IMR-90 (cell line): ENCODE measurements around the gene RSBN1. TPM values are rescaled to one million over a fixed set of nuclear protein-coding genes. Genes with fewer than 3 reads are reported as not detected.

Source experiments
- ATAC-seq: fragments of 200-7000 bp; cut with Tn5 transposase; 2 replicates; pipeline ENCODE4 v1.9.1; 2020; ENCODE audit warnings: low read depth, mild to moderate bottlenecking, moderate library complexity
- BruUV-seq: library from RNA; stranded (reverse); fragments of 400-500 nt; replicated peaks from 2 replicates; lab custom pipeline; 2021; lab: Mats Ljungman, UMichigan
- CTCF ChIA-PET: fragments of 300-600 bp; formaldehyde crosslinking; extraction: SDS; loops from one replicate; lab custom pipeline; 2021; ENCODE audit warnings: antibody characterized with exemption; lab: Yijun Ruan, JAX
- POLR2A ChIA-PET: fragments of 300-600 bp; sonication (Branson Sonifier 250); formaldehyde crosslinking; loops from one replicate; lab custom pipeline; 2022; ENCODE audit warnings: antibody characterized with exemption; ENCODE audit not compliant: unreplicated experiment; lab: Charles Lee
- DNase-seq: peaks from one replicate; pipeline ENCODE4 v3.0.0; 2013
- H2AFZ ChIP-seq: replicated peaks from 2 replicates; pipeline ENCODE3; 2013; ENCODE audit warnings: low read length, mild to moderate bottlenecking; ENCODE audit not compliant: poor library complexity
- H2AK5ac ChIP-seq: 2 replicates; pipeline ENCODE4 v1.6.1; 2013; ENCODE audit warnings: low read depth, low read length, inconsistent platforms
- H2AK9ac ChIP-seq: replicated peaks from 2 replicates; pipeline ENCODE3; 2013; ENCODE audit warnings: mild to moderate bottlenecking, low read depth, low read length, moderate library complexity; ENCODE audit not compliant: poor library complexity
- H2BK120ac ChIP-seq: 2 replicates; pipeline ENCODE4 v1.6.1; 2013; ENCODE audit warnings: low read depth, low read length, inconsistent platforms
- H2BK15ac ChIP-seq: 3 replicates; pipeline ENCODE4 v1.6.1; 2013; ENCODE audit warnings: low read depth, low read length, inconsistent platforms
- H2BK20ac ChIP-seq: 2 replicates; pipeline ENCODE4 v1.6.1; 2013; ENCODE audit warnings: low read depth, mild to moderate bottlenecking, inconsistent platforms, low read length, moderate library complexity
- H2BK5ac ChIP-seq: 2 replicates; pipeline ENCODE4 v1.6.1; 2013; ENCODE audit warnings: mild to moderate bottlenecking, low read depth, low read length, inconsistent platforms; ENCODE audit not compliant: poor library complexity, severe bottlenecking
- H3K14ac ChIP-seq: replicated peaks from 2 replicates; pipeline ENCODE4 v1.6.1; 2013; ENCODE audit warnings: low read depth, low read length, inconsistent platforms
- H3K18ac ChIP-seq: 2 replicates; pipeline ENCODE4 v1.6.1; 2013; ENCODE audit warnings: low read depth, low read length, control low read depth
- H3K23ac ChIP-seq: 2 replicates; pipeline ENCODE4 v1.6.1; 2013; ENCODE audit warnings: low read depth, low read length, inconsistent platforms
- H3K27ac ChIP-seq: 2 replicates; pipeline ENCODE4 v1.5.1; 2013; ENCODE audit warnings: mild to moderate bottlenecking, control low read depth, low read length; ENCODE audit not compliant: insufficient read depth
- H3K27me3 ChIP-seq: 2 replicates; pipeline ENCODE4 v1.6.1; 2013; ENCODE audit warnings: low read length; ENCODE audit not compliant: control insufficient read depth, insufficient read depth
- H3K36me3 ChIP-seq: 2 replicates; pipeline ENCODE4 v1.6.1; 2013; ENCODE audit warnings: low read length, mixed read lengths; ENCODE audit not compliant: control insufficient read depth, insufficient read depth
- H3K4ac ChIP-seq: 2 replicates; pipeline ENCODE4 v1.6.1; 2013; ENCODE audit warnings: low read depth, low read length, inconsistent platforms
- H3K4me1 ChIP-seq: 2 replicates; pipeline ENCODE4 v1.6.1; 2013; ENCODE audit warnings: low read length, mixed read lengths; ENCODE audit not compliant: control insufficient read depth, insufficient read depth
- H3K4me2 ChIP-seq: 2 replicates; pipeline ENCODE4 v1.6.1; 2013; ENCODE audit warnings: low read depth, mild to moderate bottlenecking, control low read depth, low read length, moderate library complexity
- H3K4me3 ChIP-seq: 2 replicates; pipeline ENCODE4 v1.5.1; 2013; ENCODE audit warnings: low read depth, mild to moderate bottlenecking, control low read depth, low read length, moderate library complexity; ENCODE audit not compliant: insufficient read depth
- H3K56ac ChIP-seq: 2 replicates; pipeline ENCODE4 v1.6.1; 2013; ENCODE audit warnings: low read length, inconsistent platforms; ENCODE audit not compliant: insufficient read depth; ENCODE audit errors: extremely low read depth
- H3K79me1 ChIP-seq, 2 experiments: 2 replicates each; pipeline ENCODE4 v1.6.1; 2013; ENCODE audit warnings: low read length in 2 of 2, inconsistent platforms in 1 of 2, low read depth in 1 of 2
- H3K9ac ChIP-seq: 2 replicates; pipeline ENCODE4 v1.6.1; 2013; ENCODE audit warnings: low read depth, low read length, control low read depth
- H3K9me1 ChIP-seq: 2 replicates; pipeline ENCODE4 v1.6.1; 2013; ENCODE audit warnings: low read length, inconsistent platforms; ENCODE audit not compliant: insufficient read depth
- H3K9me3 ChIP-seq: 2 replicates; pipeline ENCODE4 v1.6.1; 2013; ENCODE audit warnings: low read length; ENCODE audit not compliant: control insufficient read depth, insufficient read depth
- H4K20me1 ChIP-seq: 2 replicates; pipeline ENCODE4 v1.6.1; 2013; ENCODE audit warnings: low read length, inconsistent platforms; ENCODE audit not compliant: insufficient read depth
- H4K5ac ChIP-seq: 2 replicates; pipeline ENCODE4 v1.6.1; 2013; ENCODE audit warnings: mild to moderate bottlenecking, low read depth, low read length, control low read depth
- H4K8ac ChIP-seq, 2 experiments: 2 replicates each; pipeline ENCODE4 v1.6.1; 2013; ENCODE audit warnings: low read depth in 2 of 2, low read length in 2 of 2, control low read depth in 1 of 2, inconsistent platforms in 1 of 2
- H4K91ac ChIP-seq: 2 replicates; pipeline ENCODE4 v1.6.1; 2013; ENCODE audit warnings: low read depth, low read length, inconsistent platforms; ENCODE audit not compliant: insufficient read depth
- BHLHE40 ChIP-seq: fragments of 150-350 bp; IDR thresholded peaks from 2 replicates; pipeline ENCODE4 v1.6.1; 2016; ENCODE audit warnings: mild to moderate bottlenecking, low read depth, low read length
- CEBPB ChIP-seq: IDR thresholded peaks from 2 replicates; pipeline ENCODE4 v1.6.1; 2012; ENCODE audit warnings: low read depth, low read length, improper control_type of control experiment
- CHD1 ChIP-seq: IDR thresholded peaks from 2 replicates; pipeline ENCODE4 v1.6.1; 2012; ENCODE audit warnings: low read depth, low read length, improper control_type of control experiment
- FOS ChIP-seq: fragments of 150-350 bp; IDR thresholded peaks from 2 replicates; pipeline ENCODE4 v1.6.1; 2016; ENCODE audit warnings: low read depth, low read length
- MAZ ChIP-seq: IDR thresholded peaks from 2 replicates; pipeline ENCODE4 v1.6.1; 2012; ENCODE audit warnings: low read depth, mild to moderate bottlenecking, low read length, improper control_type of control experiment, moderate library complexity, borderline replicate concordance
- MXI1 ChIP-seq: IDR thresholded peaks from 2 replicates; pipeline ENCODE4 v1.6.1; 2012; ENCODE audit warnings: low read depth, mild to moderate bottlenecking, low read length, moderate library complexity, borderline replicate concordance
- NFE2L2 ChIP-seq: fragments of 150-350 bp; IDR thresholded peaks from 2 replicates; pipeline ENCODE4 v1.6.1; 2016; ENCODE audit warnings: low read depth, mild to moderate bottlenecking, low read length
- RCOR1 ChIP-seq: IDR thresholded peaks from 2 replicates; pipeline ENCODE4 v1.6.1; 2012; ENCODE audit warnings: mild to moderate bottlenecking, low read length, improper control_type of control experiment; ENCODE audit not compliant: insufficient replicate concordance
- SMC3 ChIP-seq: fragments of 150-350 bp; IDR thresholded peaks from 2 replicates; pipeline ENCODE4 v1.6.1; 2016; ENCODE audit warnings: low read depth, mild to moderate bottlenecking, antibody characterized with exemption, low read length, moderate library complexity
- USF2 ChIP-seq: fragments of 150-350 bp; IDR thresholded peaks from 2 replicates; pipeline ENCODE4 v1.6.1; 2017; ENCODE audit warnings: mild to moderate bottlenecking, antibody characterized with exemption, low read length, low read depth
- WGBS, 2 experiments: methylation state at CpG; one replicate each; pipeline versions ENCODE4 v1.1.5 to v1.1.7; 2013; ENCODE audit warnings: missing lambda C conversion rate in 2 of 2; ENCODE audit not compliant: insufficient read length in 1 of 2; ENCODE audit errors: extremely low coverage in 2 of 2; 5-methylcytosine and 5-hydroxymethylcytosine counted together
- dilution Hi-C: fragments of 300-500 bp; cut with HindIII; formaldehyde crosslinking; loops from one replicate; pipeline ENCODE4 v1.14.3; 2018; ENCODE audit warnings: low sequenced_read_pairs; ENCODE audit not compliant: unreplicated experiment
- in situ Hi-C: fragments of 300-500 bp; cut with MboI; formaldehyde crosslinking; loops from 3 replicates; pipeline ENCODE4 v1.14.3; 2019; ENCODE audit warnings: low sequenced_read_pairs, inconsistent platforms, mixed read lengths
- intact Hi-C: fragments of 100-400 bp; cut with micrococcal nuclease; formaldehyde crosslinking; loops from 2 replicates; pipeline ENCODE4 v1.10.0; 2022
- polyA plus RNA-seq, 3 experiments: library from polyadenylated mRNA; depleted of rRNA; stranded (reverse); fragments of >200 nt; gene quantifications; 2 replicates each; pipeline ENCODE4 v1.2.3, GENCODE V29; 2012; ENCODE audit warnings: low replicate concordance in 1 of 3
- total RNA-seq: library from RNA; depleted of rRNA; stranded (reverse); fragments of >200 nt; gene quantifications from 2 replicates; pipeline ENCODE4 v1.2.3, GENCODE V29; 2012
- TF ChIP-seq, protein P1 (sequence below): fragments of 150-350 bp; IDR thresholded peaks from 2 replicates; pipeline ENCODE4 v1.6.1; 2016; ENCODE audit warnings: low read depth, mild to moderate bottlenecking, low read length, moderate library complexity, borderline replicate concordance
- TF ChIP-seq, protein P2 (sequence below): conservative IDR thresholded peaks from 2 replicates; pipeline ENCODE4 v1.5.1; 2012; ENCODE audit warnings: mild to moderate bottlenecking, low read depth, low read length, improper control_type of control experiment

RSBN1 gene
- total and polyA plus RNA-seq, 2 of the 4 experiments (the other 2 are of a cell fraction): 5.3 to 11.7 TPM

GRCh38 chr1:113763661-113764060 is 48.6 kb downstream of the RSBN1 start (continued):
- TF ChIP-seq USF2 (no peak), FOS (no peak), NFE2L2 (no peak)

DNA sequence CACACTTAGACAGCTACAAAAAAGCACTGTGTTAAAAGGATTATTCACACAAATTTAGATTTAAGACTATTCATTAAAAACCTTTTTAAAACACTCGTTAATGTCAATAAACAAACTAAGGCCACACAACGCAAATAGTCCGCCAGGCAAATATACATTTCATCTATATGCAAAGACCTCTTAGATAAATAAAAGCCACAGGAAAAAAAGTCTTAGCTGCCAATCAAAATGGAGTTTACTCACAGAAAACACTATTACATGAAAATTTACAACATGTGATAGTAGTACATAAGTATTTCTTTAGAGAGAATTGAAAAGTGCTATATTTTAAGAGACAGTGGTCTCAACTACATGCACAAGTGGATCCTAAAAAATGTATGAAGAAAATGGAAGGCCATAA is 50.3 kb downstream of the RSBN1 start:
- DNase-seq: no peak
- Histone ChIP-seq H3K18ac (no peak overlapping the region), H3K4me1 (no peaks in the 10 kb centered on the region), H3K4ac (no peak overlapping the region), H3K9me3 (no peaks in the 10 kb centered on the region), H3K56ac (no peak overlapping the region), H2BK20ac (no peak overlapping the region), H3K36me3 (0 out of 2 replicates have a peak, but pooled peaks cover 2% of the 10 kb centered on the region), H2AK5ac (no peak overlapping the region), H3K9me1 (no peaks in the 10 kb centered on the region), H3K79me1 (peaks cover 4 to 22% of the 10 kb centered on the region in 2 experiments; a peak in 3 of 4 replicates), H3K27me3 (no peaks in the 10 kb centered on the region), H4K91ac (no peak overlapping the region), H4K8ac (no peak overlapping the region), H3K4me3 (no peak overlapping the region), H3K4me2 (no peak overlapping the region), H2BK5ac (no peak overlapping the region), H2AFZ (no peak overlapping the region), H4K5ac (no peak overlapping the region), H3K9ac (no peak overlapping the region), H2BK15ac (no peak overlapping the region), H2BK120ac (no peak overlapping the region), H2AK9ac (no peak overlapping the region), H3K27ac (no peak overlapping the region), H3K23ac (no peak overlapping the region), H3K14ac (no peak overlapping the region), H4K20me1 (no peaks in the 10 kb centered on the region)
- ATAC-seq: no peak
- in situ Hi-C loops: no loop called here
- dilution Hi-C loops: no loop called here
- no CpG with 5 or more reads among the region's 3 CpGs for WGBS, 2 experiments
- ChIA-PET CTCF (interaction anchor here (0.6 kb wide), 2 partner anchors 17 to 201 kb away, joined by 4 to 5 read pairs; no protein-coding TSS in a partner anchor), POLR2A (no interaction called here)
- BruUV-seq: no TSS peak
- intact Hi-C loops: no loop called here
- no peak for TF ChIP-seq RCOR1
- TF ChIP-seq CHD1: no peak
- TF ChIP-seq, protein P1, sequence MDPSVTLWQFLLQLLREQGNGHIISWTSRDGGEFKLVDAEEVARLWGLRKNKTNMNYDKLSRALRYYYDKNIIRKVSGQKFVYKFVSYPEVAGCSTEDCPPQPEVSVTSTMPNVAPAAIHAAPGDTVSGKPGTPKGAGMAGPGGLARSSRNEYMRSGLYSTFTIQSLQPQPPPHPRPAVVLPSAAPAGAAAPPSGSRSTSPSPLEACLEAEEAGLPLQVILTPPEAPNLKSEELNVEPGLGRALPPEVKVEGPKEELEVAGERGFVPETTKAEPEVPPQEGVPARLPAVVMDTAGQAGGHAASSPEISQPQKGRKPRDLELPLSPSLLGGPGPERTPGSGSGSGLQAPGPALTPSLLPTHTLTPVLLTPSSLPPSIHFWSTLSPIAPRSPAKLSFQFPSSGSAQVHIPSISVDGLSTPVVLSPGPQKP: no peak
- TF ChIP-seq CEBPB: no peak
- TF ChIP-seq FOS: no peak
- no peak for TF ChIP-seq NFE2L2
- TF ChIP-seq BHLHE40: no peak
- TF ChIP-seq MXI1: no peak
- TF ChIP-seq, protein P2, sequence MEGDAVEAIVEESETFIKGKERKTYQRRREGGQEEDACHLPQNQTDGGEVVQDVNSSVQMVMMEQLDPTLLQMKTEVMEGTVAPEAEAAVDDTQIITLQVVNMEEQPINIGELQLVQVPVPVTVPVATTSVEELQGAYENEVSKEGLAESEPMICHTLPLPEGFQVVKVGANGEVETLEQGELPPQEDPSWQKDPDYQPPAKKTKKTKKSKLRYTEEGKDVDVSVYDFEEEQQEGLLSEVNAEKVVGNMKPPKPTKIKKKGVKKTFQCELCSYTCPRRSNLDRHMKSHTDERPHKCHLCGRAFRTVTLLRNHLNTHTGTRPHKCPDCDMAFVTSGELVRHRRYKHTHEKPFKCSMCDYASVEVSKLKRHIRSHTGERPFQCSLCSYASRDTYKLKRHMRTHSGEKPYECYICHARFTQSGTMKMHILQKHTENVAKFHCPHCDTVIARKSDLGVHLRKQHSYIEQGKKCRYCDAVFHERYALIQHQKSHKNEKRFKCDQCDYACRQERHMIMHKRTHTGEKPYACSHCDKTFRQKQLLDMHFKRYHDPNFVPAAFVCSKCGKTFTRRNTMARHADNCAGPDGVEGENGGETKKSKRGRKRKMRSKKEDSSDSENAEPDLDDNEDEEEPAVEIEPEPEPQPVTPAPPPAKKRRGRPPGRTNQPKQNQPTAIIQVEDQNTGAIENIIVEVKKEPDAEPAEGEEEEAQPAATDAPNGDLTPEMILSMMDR: no peak
- TF ChIP-seq MAZ: no peak
- TF ChIP-seq SMC3: no peak
